Measurements from ENCODE around the gene MARCHF3.

Gene MARCHF3

GRCh38 chr5:127063257-127063913 is 33.0 kb upstream of the MARCHF3 start:
- H4K5ac ChIP-seq (ENCODE audit: low read length), result no peak overlapping the region
- no peak overlapping the region for H3K4me2 ChIP-seq (ENCODE audit: low read length)
- no peak overlapping the region for H2BK120ac ChIP-seq (ENCODE audit: low read depth, low read length)
- no peaks in the 10 kb centered on the region for H3K4me1 ChIP-seq (ENCODE audit: control insufficient read depth, low read depth, low read length)
- H3K9ac ChIP-seq (ENCODE audit: low read length), result no peak overlapping the region
- no peaks in the 10 kb centered on the region for H3K36me3 ChIP-seq (ENCODE audit: control insufficient read depth, insufficient read depth, low read length)
- no peak overlapping the region for H3K4ac ChIP-seq (ENCODE audit: low read depth, low read length)
- no peak overlapping the region for H3K4me3 ChIP-seq (ENCODE audit: low read length)
- H2BK15ac ChIP-seq (replicated peaks; ENCODE audit: low read depth), result peak overlapping the region; percentile 19
- no peaks in the 10 kb centered on the region for H3K27me3 ChIP-seq (ENCODE audit: insufficient read depth, low read length, poor library complexity)
- H4K8ac ChIP-seq (ENCODE audit: low read depth, low read length), result no peak overlapping the region
- H3K79me2 ChIP-seq (ENCODE audit: control insufficient read depth, insufficient read depth, low read length), result no peaks in the 10 kb centered on the region
- H3K56ac ChIP-seq (ENCODE audit: low read length), result no peak overlapping the region
- no CpG with 5 or more reads among the region's 2 CpGs for WGBS (ENCODE audit: extremely low coverage, insufficient coverage, low lambda C conversion rate)
- no peak for DNase-seq
- no peak overlapping the region for H3K18ac ChIP-seq (ENCODE audit: low read length)
- no peak overlapping the region for H3K27ac ChIP-seq (ENCODE audit: low read depth, low read length)
- H2BK5ac ChIP-seq (ENCODE audit: low read length), result no peak overlapping the region
- no peak overlapping the region for H2AK5ac ChIP-seq (ENCODE audit: low read length)
- H3K23ac ChIP-seq (ENCODE audit: low read length), result no peak overlapping the region
- H3K79me1 ChIP-seq (ENCODE audit: low read length), result no peaks in the 10 kb centered on the region

- H4K8ac ChIP-seq (ENCODE audit: low read depth, low read length), result no peak overlapping the region
- H3K23ac ChIP-seq (ENCODE audit: low read length), result no peak overlapping the region
- H3K79me1 ChIP-seq (ENCODE audit: low read length), result no peaks in the 10 kb centered on the region
- WGBS (ENCODE audit: extremely low coverage, insufficient coverage, low lambda C conversion rate), result no CpG with 5 or more reads among the region's 1 CpG
- no peak overlapping the region for H2AK5ac ChIP-seq (ENCODE audit: low read length)
- no peak overlapping the region for H2BK120ac ChIP-seq (ENCODE audit: low read depth, low read length)
- no peak overlapping the region for H3K56ac ChIP-seq (ENCODE audit: low read length)
- H4K5ac ChIP-seq (ENCODE audit: low read length), result no peak overlapping the region
- no peak overlapping the region for H3K18ac ChIP-seq (ENCODE audit: low read length)
- H3K4ac ChIP-seq (ENCODE audit: low read depth, low read length), result no peak overlapping the region
- no peaks in the 10 kb centered on the region for H3K27me3 ChIP-seq (ENCODE audit: insufficient read depth, low read length, poor library complexity)
- no peaks in the 10 kb centered on the region for H3K36me3 ChIP-seq (ENCODE audit: control insufficient read depth, insufficient read depth, low read length)
- no peak overlapping the region for H3K9ac ChIP-seq (ENCODE audit: low read length)
- H2BK5ac ChIP-seq (ENCODE audit: low read length), result no peak overlapping the region
- H3K27ac ChIP-seq (ENCODE audit: low read depth, low read length), result no peak overlapping the region
- H3K79me2 ChIP-seq (ENCODE audit: control insufficient read depth, insufficient read depth, low read length), result no peaks in the 10 kb centered on the region
- H3K4me1 ChIP-seq (ENCODE audit: control insufficient read depth, low read depth, low read length), result no peaks in the 10 kb centered on the region
- H3K4me3 ChIP-seq (ENCODE audit: low read length), result no peak overlapping the region
- H3K4me2 ChIP-seq (ENCODE audit: low read length), result no peak overlapping the region
- no peak for DNase-seq
- H2BK15ac ChIP-seq (replicated peaks; ENCODE audit: low read depth), result no peak overlapping the region
Observed at GRCh38 chr5:127061956-127062355, 31.6 kb upstream of the MARCHF3 start.

- H3K9ac ChIP-seq (ENCODE audit: low read length), result no peak overlapping the region
- H3K4ac ChIP-seq (ENCODE audit: low read depth, low read length), result no peak overlapping the region
- no peaks in the 10 kb centered on the region for H3K36me3 ChIP-seq (ENCODE audit: control insufficient read depth, insufficient read depth, low read length)
- no peak overlapping the region for H2BK5ac ChIP-seq (ENCODE audit: low read length)
- no peak for DNase-seq
- WGBS (ENCODE audit: extremely low coverage, insufficient coverage, low lambda C conversion rate), result no CpG with 5 or more reads among the region's 1 CpG
- no peaks in the 10 kb centered on the region for H3K79me1 ChIP-seq (ENCODE audit: low read length)
- no peak overlapping the region for H3K27ac ChIP-seq (ENCODE audit: low read depth, low read length)
- H3K4me1 ChIP-seq (ENCODE audit: control insufficient read depth, low read depth, low read length), result no peaks in the 10 kb centered on the region
- H2BK15ac ChIP-seq (replicated peaks; ENCODE audit: low read depth), result no peak overlapping the region
- H3K79me2 ChIP-seq (ENCODE audit: control insufficient read depth, insufficient read depth, low read length), result no peaks in the 10 kb centered on the region
- H4K8ac ChIP-seq (ENCODE audit: low read depth, low read length), result no peak overlapping the region
- no peak overlapping the region for H3K18ac ChIP-seq (ENCODE audit: low read length)
- H4K5ac ChIP-seq (ENCODE audit: low read length), result no peak overlapping the region
- H3K56ac ChIP-seq (ENCODE audit: low read length), result no peak overlapping the region
- no peak overlapping the region for H3K4me3 ChIP-seq (ENCODE audit: low read length)
- no peak overlapping the region for H3K23ac ChIP-seq (ENCODE audit: low read length)
- no peaks in the 10 kb centered on the region for H3K27me3 ChIP-seq (ENCODE audit: insufficient read depth, low read length, poor library complexity)
- no peak overlapping the region for H3K4me2 ChIP-seq (ENCODE audit: low read length)
- no peak overlapping the region for H2BK120ac ChIP-seq (ENCODE audit: low read depth, low read length)
- H2AK5ac ChIP-seq (ENCODE audit: low read length), result no peak overlapping the region
Observed at GRCh38 chr5:127061537-127061936, 31.2 kb upstream of the MARCHF3 start.

- H3K4me3 ChIP-seq (ENCODE audit: low read length), result no peak overlapping the region
- H4K8ac ChIP-seq (ENCODE audit: low read depth, low read length), result no peak overlapping the region
- H3K27me3 ChIP-seq (ENCODE audit: insufficient read depth, low read length, poor library complexity), result no peaks in the 10 kb centered on the region
- no peak overlapping the region for H4K5ac ChIP-seq (ENCODE audit: low read length)
- WGBS (ENCODE audit: extremely low coverage, insufficient coverage, low lambda C conversion rate), result no CpG with 5 or more reads among the region's 1 CpG
- H3K9ac ChIP-seq (ENCODE audit: low read length), result no peak overlapping the region
- no peaks in the 10 kb centered on the region for H3K79me2 ChIP-seq (ENCODE audit: control insufficient read depth, insufficient read depth, low read length)
- DNase-seq, result no peak
- no peak overlapping the region for H2BK120ac ChIP-seq (ENCODE audit: low read depth, low read length)
- H3K23ac ChIP-seq (ENCODE audit: low read length), result no peak overlapping the region
- no peaks in the 10 kb centered on the region for H3K36me3 ChIP-seq (ENCODE audit: control insufficient read depth, insufficient read depth, low read length)
- no peak overlapping the region for H3K18ac ChIP-seq (ENCODE audit: low read length)
- H3K56ac ChIP-seq (ENCODE audit: low read length), result no peak overlapping the region
- H3K79me1 ChIP-seq (ENCODE audit: low read length), result no peaks in the 10 kb centered on the region
- no peak overlapping the region for H3K4me2 ChIP-seq (ENCODE audit: low read length)
- H2BK15ac ChIP-seq (replicated peaks; ENCODE audit: low read depth), result no peak overlapping the region
- H3K4me1 ChIP-seq (ENCODE audit: control insufficient read depth, low read depth, low read length), result no peaks in the 10 kb centered on the region
- H2AK5ac ChIP-seq (ENCODE audit: low read length), result no peak overlapping the region
- H3K27ac ChIP-seq (ENCODE audit: low read depth, low read length), result no peak overlapping the region
- H2BK5ac ChIP-seq (ENCODE audit: low read length), result no peak overlapping the region
- H3K4ac ChIP-seq (ENCODE audit: low read depth, low read length), result no peak overlapping the region
Observed at GRCh38 chr5:127060470-127060985, 30.2 kb upstream of the MARCHF3 start.

- no peak overlapping the region for H3K4me2 ChIP-seq (ENCODE audit: low read length)
- H3K56ac ChIP-seq (ENCODE audit: low read length), result no peak overlapping the region
- no peak overlapping the region for H3K23ac ChIP-seq (ENCODE audit: low read length)
- no peak overlapping the region for H2BK5ac ChIP-seq (ENCODE audit: low read length)
- 100% methylated on average over 1 of the region's 2 CpGs for WGBS (ENCODE audit: extremely low coverage, insufficient coverage, low lambda C conversion rate)
- no peaks in the 10 kb centered on the region for H3K79me2 ChIP-seq (ENCODE audit: control insufficient read depth, insufficient read depth, low read length)
- H3K4me3 ChIP-seq (ENCODE audit: low read length), result no peak overlapping the region
- no peak overlapping the region for H2BK120ac ChIP-seq (ENCODE audit: low read depth, low read length)
- H3K27me3 ChIP-seq (ENCODE audit: insufficient read depth, low read length, poor library complexity), result no peaks in the 10 kb centered on the region
- H3K36me3 ChIP-seq (ENCODE audit: control insufficient read depth, insufficient read depth, low read length), result no peaks in the 10 kb centered on the region
- no peak overlapping the region for H2BK15ac ChIP-seq (replicated peaks; ENCODE audit: low read depth)
- no peak overlapping the region for H3K18ac ChIP-seq (ENCODE audit: low read length)
- no peak overlapping the region for H3K4ac ChIP-seq (ENCODE audit: low read depth, low read length)
- H4K5ac ChIP-seq (ENCODE audit: low read length), result no peak overlapping the region
- no peak overlapping the region for H4K8ac ChIP-seq (ENCODE audit: low read depth, low read length)
- H3K27ac ChIP-seq (ENCODE audit: low read depth, low read length), result no peak overlapping the region
- no peaks in the 10 kb centered on the region for H3K79me1 ChIP-seq (ENCODE audit: low read length)
- DNase-seq, result no peak
- H3K4me1 ChIP-seq (ENCODE audit: control insufficient read depth, low read depth, low read length), result no peaks in the 10 kb centered on the region
- H2AK5ac ChIP-seq (ENCODE audit: low read length), result no peak overlapping the region
- H3K9ac ChIP-seq (ENCODE audit: low read length), result no peak overlapping the region
Observed at GRCh38 chr5:127056896-127057295, 26.5 kb upstream of the MARCHF3 start.

Measured in mesendoderm (in vitro differentiated cells).